Measurements from ENCODE around the gene UPB1.

Gene UPB1

GRCh38 chr22:24536089-24536488, 41.0 kb downstream of the UPB1 start:
- Mint-ChIP-seq H3K27ac (no peak overlapping the region), H3K4me3 (no peak overlapping the region), H3K27me3 (ENCODE audit: low read depth, poor library complexity) (peaks cover 7% of the 10 kb centered on the region), H3K4me1 (peaks cover 9% of the 10 kb centered on the region), H3K9me3 (no peaks in the 10 kb centered on the region), H3K36me3 (ENCODE audit: low read depth) (peaks cover 8% of the 10 kb centered on the region)
- TF ChIP-seq CTCF (IDR thresholded peaks at IDR 0.05): no peak
- DNase-seq: no peak

- no peak overlapping the region for H3K4me3 Mint-ChIP-seq
These were observed 45.3 kb downstream of the UPB1 start for GRCh38 chr22:24540470-24540869.

GRCh38 chr22:24541681-24542515, 46.8 kb downstream of the UPB1 start:
- no peak for DNase-seq
- TF ChIP-seq CTCF (IDR thresholded peaks at IDR 0.05): no peak
- Mint-ChIP-seq H3K27me3 (ENCODE audit: low read depth, poor library complexity) (peaks cover 3% of the 10 kb centered on the region), H3K4me3 (no peak overlapping the region), H3K27ac (no peak overlapping the region), H3K4me1 (no peaks in the 10 kb centered on the region), H3K9me3 (no peaks in the 10 kb centered on the region), H3K36me3 (ENCODE audit: low read depth) (peaks cover 22% of the 10 kb centered on the region)

More at GRCh38 chr22:24540470-24540869, 45.3 kb downstream of the UPB1 start:
- Mint-ChIP-seq H3K4me1 (no peaks in the 10 kb centered on the region), H3K36me3 (ENCODE audit: low read depth) (peaks cover 13% of the 10 kb centered on the region), H3K27me3 (ENCODE audit: low read depth, poor library complexity) (peaks cover 1% of the 10 kb centered on the region), H3K27ac (no peak overlapping the region), H3K9me3 (no peaks in the 10 kb centered on the region)
- DNase-seq: no peak
- TF ChIP-seq CTCF (IDR thresholded peaks at IDR 0.05): no peak

DNA sequence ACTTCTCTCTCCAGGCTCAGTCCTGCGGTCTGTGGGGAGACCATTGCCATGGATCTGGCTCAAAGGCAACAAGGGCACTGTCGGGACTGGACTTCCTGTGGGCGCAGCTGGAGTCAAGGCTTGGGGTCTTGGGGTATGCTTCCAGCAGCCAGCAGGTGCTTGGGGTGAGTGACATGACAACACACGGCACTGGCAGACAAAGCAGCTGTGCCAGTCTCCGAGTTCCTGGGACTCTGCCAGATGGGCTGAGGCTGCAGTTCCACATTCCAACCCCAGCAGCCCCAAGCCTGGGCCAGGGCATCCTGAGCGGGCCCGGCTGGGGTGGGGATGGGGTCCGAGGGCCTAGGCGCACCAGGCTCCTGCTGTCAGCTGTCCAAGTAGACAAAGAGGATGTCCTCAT, 47.5 kb downstream of the UPB1 start:
- Mint-ChIP-seq H3K27me3 (ENCODE audit: low read depth, poor library complexity) (peaks cover 3% of the 10 kb centered on the region), H3K9me3 (no peaks in the 10 kb centered on the region), H3K4me1 (no peaks in the 10 kb centered on the region), H3K27ac (no peak overlapping the region), H3K4me3 (no peak overlapping the region), H3K36me3 (ENCODE audit: low read depth) (peaks cover 30% of the 10 kb centered on the region)
- no peak for DNase-seq
- TF ChIP-seq CTCF (IDR thresholded peaks at IDR 0.05): no peak

DNA sequence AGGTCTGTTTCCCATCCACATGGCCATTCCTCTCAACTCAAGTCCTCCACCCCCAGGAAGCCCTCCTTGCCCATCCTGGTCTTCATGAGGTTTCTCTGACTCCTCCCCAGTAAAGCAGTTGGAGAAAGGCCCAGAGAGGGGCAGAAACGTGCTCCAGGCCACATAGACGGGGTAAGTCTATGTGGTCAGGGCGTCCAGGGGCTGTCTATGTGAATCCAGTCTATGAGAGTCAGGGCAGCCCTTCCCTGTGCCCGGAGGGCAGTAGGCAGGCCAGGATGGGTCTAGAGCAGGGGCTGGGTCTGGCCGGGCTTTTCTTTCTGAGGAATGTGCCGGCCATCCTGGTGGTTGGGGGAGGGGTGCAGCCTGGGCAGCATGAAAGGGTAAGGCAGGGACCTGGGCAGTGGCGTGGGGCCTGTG, 48.1 kb downstream of the UPB1 start:
- no peak for TF ChIP-seq CTCF (IDR thresholded peaks at IDR 0.05)
- no peak overlapping the region for H3K4me3 Mint-ChIP-seq
- DNase-seq: no peak
- H3K36me3 Mint-ChIP-seq (ENCODE audit: low read depth): peaks cover 34% of the 10 kb centered on the region
- no peaks in the 10 kb centered on the region for H3K4me1 Mint-ChIP-seq
- no peaks in the 10 kb centered on the region for H3K9me3 Mint-ChIP-seq
- no peak overlapping the region for H3K27ac Mint-ChIP-seq
- peaks cover 3% of the 10 kb centered on the region for H3K27me3 Mint-ChIP-seq (ENCODE audit: low read depth, poor library complexity)
